Right ventricle myocardium inferior (tissue), 1 donor: ENCODE results near the gene TSHZ3. TPM values are rescaled to one million over a fixed set of nuclear protein-coding genes. Genes with fewer than 3 reads are reported as not detected.
A peak's percentile ranks its signal among the peaks of the same experiment; 100 is the strongest.

Experiments
- ATAC-seq: fragments of 200-7000 bp; cut with Tn5 transposase; one replicate; pipeline ENCODE4 v1.9.1; 2020; ENCODE audit warnings: mild to moderate bottlenecking, moderate library complexity
- DNase-seq: peaks from one replicate; pipeline ENCODE4 v3.0.0; 2021; ENCODE audit errors: missing footprints
- intact Hi-C: fragments of 100-400 bp; cut with DNase I; formaldehyde crosslinking; loops from one replicate; pipeline ENCODE4 v1.11.0; 2022
- total RNA-seq: library from RNA; stranded (reverse); fragmentation: NEBNext Ultra II Directional; extraction: Animal tissue kit (Norgen Biotek cat#: 25700); gene quantifications from one replicate; pipeline ENCODE4 v1.2.1, GENCODE V29; 2021
- donor health status: DM: no; HTN: yes; CAD: no; lungs with severe emphysema.

Gene TSHZ3
- total RNA-seq, 1 donor from 2014 or later = 3.5 TPM

- DNase-seq (peak; percentile 25), ATAC-seq (no peak)
- intact Hi-C loops = no loop called here
These were observed 43.1 kb downstream of the TSHZ3 start for GRCh38 chr19:31306006-31306753.

- peak; percentile 15 for DNase-seq
These were observed 44.4 kb downstream of the TSHZ3 start for GRCh38 chr19:31304831-31305312.

GRCh38 chr19:31303262-31303815, 45.9 kb downstream of the TSHZ3 start:
- DNase-seq (peak; percentile 54), ATAC-seq (no peak)
- intact Hi-C loops = no loop called here

More at GRCh38 chr19:31304831-31305312, 44.4 kb downstream of the TSHZ3 start:
- intact Hi-C loops = no loop called here
- no peak for ATAC-seq

- ATAC-seq (no peak), DNase-seq (peak; percentile 56)
These were observed 47.8 kb downstream of the TSHZ3 start for GRCh38 chr19:31301306-31301980.

GRCh38 chr19:31300422-31300821, 48.8 kb downstream of the TSHZ3 start:
- no peak for ATAC-seq
- peak; percentile 59 for DNase-seq
- intact Hi-C loops = no loop called here

More at GRCh38 chr19:31301306-31301980, 47.8 kb downstream of the TSHZ3 start:
- intact Hi-C loops = no loop called here

GRCh38 chr19:31299665-31300064, 49.6 kb downstream of the TSHZ3 start:
- DNase-seq = peak; percentile 14
- intact Hi-C loops = no loop called here
- no peak for ATAC-seq

GRCh38 chr19:31297991-31298390, 51.2 kb downstream of the TSHZ3 start:
- no peak for ATAC-seq
- intact Hi-C loops = no loop called here
- DNase-seq = peak; percentile 16

- intact Hi-C loops = no loop called here
- ATAC-seq (no peak), DNase-seq (peak; percentile 4)
These were observed 52.4 kb downstream of the TSHZ3 start for GRCh38 chr19:31296741-31297390.

GRCh38 chr19:31294189-31294588, 55.0 kb downstream of the TSHZ3 start:
- intact Hi-C loops = no loop called here
- peak; percentile 20 for DNase-seq
- ATAC-seq = peak; percentile 37

- DNase-seq (no peak), ATAC-seq (no peak)
- intact Hi-C loops = no loop called here
These were observed 56.5 kb downstream of the TSHZ3 start for GRCh38 chr19:31292639-31293185.

- DNase-seq (no peak), ATAC-seq (no peak)
- intact Hi-C loops = no loop called here
These were observed 58.2 kb downstream of the TSHZ3 start for GRCh38 chr19:31290931-31291590.

- ATAC-seq (no peak), DNase-seq (no peak)
- intact Hi-C loops = no loop called here
These were observed 59.3 kb downstream of the TSHZ3 start for GRCh38 chr19:31289976-31290375.

- intact Hi-C loops = no loop called here
- no peak for DNase-seq
- no peak for ATAC-seq
These were observed 59.8 kb downstream of the TSHZ3 start for GRCh38 chr19:31289381-31289880.

- intact Hi-C loops = no loop called here
- no peak for ATAC-seq
- DNase-seq = no peak
These were observed 62.7 kb downstream of the TSHZ3 start for GRCh38 chr19:31286491-31286890.

- DNase-seq (no peak), ATAC-seq (peak; percentile 52)
- intact Hi-C loops = no loop called here
These were observed 63.5 kb downstream of the TSHZ3 start for GRCh38 chr19:31285744-31286143.

GRCh38 chr19:31284621-31285020, 64.6 kb downstream of the TSHZ3 start:
- no peak for DNase-seq
- no peak for ATAC-seq
- intact Hi-C loops = no loop called here

- no peak for DNase-seq
- no peak for ATAC-seq
- intact Hi-C loops = no loop called here
These were observed 65.5 kb downstream of the TSHZ3 start for GRCh38 chr19:31283701-31284100.

- no peak for ATAC-seq
- no peak for DNase-seq
- intact Hi-C loops = no loop called here
These were observed 66.9 kb downstream of the TSHZ3 start for GRCh38 chr19:31282346-31282745.
